CD4-positive, CD25-positive, alpha-beta regulatory T cell (primary cell): ENCODE results near the gene RNF220. TPM values are rescaled to one million over a fixed set of nuclear protein-coding genes. Genes with fewer than 3 reads are reported as not detected.
A peak's percentile ranks its signal among the peaks of the same experiment; 100 is the strongest.

ENCODE experiments used
- ATAC-seq, 2 donors: fragments of 150-1000 bp; cut with Tn5 transposase; one replicate each; pipeline ENCODE4 v1.10.0; 2021; ENCODE audit warnings: low read depth in 2 of 2, moderate number of reproducible peaks in 2 of 2, moderate library complexity in 1 of 2
- DNase-seq, 3 donors: peaks; one replicate each; pipeline versions ENCODE4 v3.0.0 to v3.0.0-alpha.2; 2012 to 2022; ENCODE audit warnings: mixed read lengths in 1 of 3
- H3K27ac ChIP-seq: one replicate; pipeline ENCODE4 v1.7.0; 2013; ENCODE audit warnings: mild to moderate bottlenecking, low read length; ENCODE audit not compliant: insufficient read depth, poor library complexity, severe bottlenecking
- H3K27me3 ChIP-seq: one replicate; pipeline ENCODE4 v1.7.0; 2013; ENCODE audit warnings: low read length; ENCODE audit not compliant: control insufficient read depth, insufficient read depth
- H3K36me3 ChIP-seq: one replicate; pipeline ENCODE4 v1.7.0; 2013; ENCODE audit warnings: mild to moderate bottlenecking, low read length, moderate library complexity; ENCODE audit not compliant: control insufficient read depth, insufficient read depth
- H3K4me1 ChIP-seq: 2 replicates; pipeline ENCODE4 v1.7.0; 2013; ENCODE audit warnings: mild to moderate bottlenecking, low read length; ENCODE audit not compliant: insufficient read depth, control insufficient read depth, poor library complexity, severe bottlenecking
- H3K4me3 ChIP-seq: one replicate; pipeline ENCODE4 v1.7.0; 2013; ENCODE audit warnings: low read depth, mild to moderate bottlenecking, low read length, moderate library complexity
- H3K9me3 ChIP-seq, 2 experiments: 1 replicate in 1 of 2; 2 replicates in 1 of 2; pipeline ENCODE4 v1.7.0; 2013; ENCODE audit warnings: low read length in 2 of 2, mild to moderate bottlenecking in 1 of 2, moderate library complexity in 1 of 2; ENCODE audit not compliant: control insufficient read depth in 2 of 2
- H3K27ac Mint-ChIP-seq, 3 donors: one replicate each; pipeline ENCODE4 v1.8.0; 2020 to 2022; ENCODE audit warnings: mild to moderate bottlenecking in 3 of 3, mixed read lengths in 3 of 3, moderate library complexity in 2 of 3
- H3K27me3 Mint-ChIP-seq: one replicate; pipeline ENCODE4 v1.8.0; 2022; ENCODE audit warnings: mild to moderate bottlenecking, mixed read lengths
- H3K36me3 Mint-ChIP-seq: one replicate; pipeline ENCODE4 v1.8.0; 2020; ENCODE audit warnings: mixed read lengths
- H3K4me1 Mint-ChIP-seq, 4 donors: one replicate each; pipeline ENCODE4 v1.8.0; 2020 to 2022; ENCODE audit warnings: mixed read lengths in 4 of 4, mild to moderate bottlenecking in 1 of 4
- H3K4me3 Mint-ChIP-seq, 4 donors: one replicate each; pipeline ENCODE4 v1.8.0; 2020 to 2022; ENCODE audit warnings: mild to moderate bottlenecking in 4 of 4, mixed read lengths in 4 of 4, moderate library complexity in 3 of 4
- H3K9me3 Mint-ChIP-seq, 7 donors: one replicate each; pipeline ENCODE4 v1.8.0; 2020 to 2022; ENCODE audit warnings: mixed read lengths in 7 of 7, mild to moderate bottlenecking in 3 of 7, moderate library complexity in 2 of 7
- polyA plus RNA-seq, 4 donors: library from polyadenylated mRNA; unstranded; fragments of 300-500 nt; fragmentation: Illumina TruSeq; gene quantifications; one replicate each; pipeline ENCODE4 v1.2.3, GENCODE V29; 2021
- total RNA-seq: library from RNA; stranded (reverse); gene quantifications from one replicate; pipeline ENCODE4 v1.2.3, GENCODE V29; 2022

RNF220 gene
- total and polyA plus RNA-seq, 5 donors from 2014 or later: 73.2 to 94.8 (median 83.1) TPM

DNA sequence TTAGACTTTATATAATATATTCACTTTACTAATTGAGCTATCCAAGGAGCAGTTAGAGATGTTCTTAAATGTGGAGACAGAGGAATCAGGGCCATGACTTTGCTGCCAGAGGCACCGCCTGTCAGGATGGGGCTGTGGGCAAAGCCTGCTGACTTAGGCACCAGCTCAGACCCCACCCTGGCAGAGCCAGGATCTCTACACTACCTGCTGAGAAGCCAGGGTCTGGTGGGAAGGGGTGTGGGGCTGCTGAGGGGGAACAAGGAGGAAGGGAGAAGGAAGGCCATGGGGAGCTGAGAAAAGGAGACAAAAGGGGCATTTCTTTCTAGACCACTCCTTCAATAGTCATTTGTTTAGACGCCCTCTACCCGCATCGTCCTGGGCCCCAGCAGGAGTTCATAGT is 164.4 kb downstream of the RNF220 start:
- Mint-ChIP-seq H3K4me1 (no peaks in the 10 kb centered on the region), H3K27ac (no peak overlapping the region), H3K4me3 (no peak overlapping the region), H3K27me3 (peaks cover 18% of the 10 kb centered on the region), H3K9me3 (no peaks in the 10 kb centered on the region), H3K36me3 (no peaks in the 10 kb centered on the region)
- no peaks in the 10 kb centered on the region for H3K9me3 ChIP-seq
- no peak overlapping the region for H3K27ac ChIP-seq
- H3K4me1 ChIP-seq: no peaks in the 10 kb centered on the region
- H3K27me3 ChIP-seq: peaks cover 2% of the 10 kb centered on the region
- ATAC-seq (no peak), DNase-seq (no peak)
- no peak overlapping the region for H3K4me3 ChIP-seq
- H3K36me3 ChIP-seq: no peaks in the 10 kb centered on the region

DNA sequence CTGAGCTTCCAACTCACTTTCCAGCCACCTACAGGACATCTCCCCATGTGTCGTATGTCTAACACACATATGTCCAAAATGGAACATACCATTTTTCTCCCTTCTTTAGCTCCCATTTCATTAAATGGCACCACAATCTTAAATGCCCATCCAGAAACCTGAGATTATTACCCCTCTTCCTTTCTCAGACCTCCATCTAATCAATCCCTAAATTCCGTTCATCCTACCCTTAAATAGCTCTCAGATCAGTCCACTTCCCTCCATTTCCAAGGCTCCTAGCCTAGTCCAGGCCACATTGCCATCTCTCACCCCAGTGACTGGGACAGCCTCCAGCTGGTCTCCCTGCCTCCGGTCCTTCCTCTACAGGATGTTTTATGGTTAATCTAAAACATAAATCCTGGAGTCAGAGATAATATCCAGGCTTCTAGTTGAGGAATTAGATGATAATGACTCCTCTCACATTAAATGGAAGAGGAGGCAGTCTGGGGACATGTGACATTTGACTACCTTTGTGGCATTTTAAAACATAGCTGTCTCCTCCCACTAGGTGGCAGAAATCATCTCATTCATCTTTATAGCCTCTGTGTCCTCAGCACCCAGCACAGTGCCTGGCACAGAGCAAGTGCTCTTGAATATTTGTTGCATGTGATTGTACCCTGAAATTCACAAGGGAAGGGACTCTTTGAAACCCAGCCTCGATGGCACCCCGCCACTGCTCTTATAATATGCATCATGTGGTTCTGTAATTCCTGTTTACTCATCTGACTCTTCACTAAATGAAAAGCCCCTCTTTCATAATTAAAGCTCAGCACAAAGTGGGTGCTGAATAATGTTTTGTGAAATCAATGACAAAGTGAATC is 166.9 kb downstream of the RNF220 start:
- Mint-ChIP-seq H3K4me3 (no peak overlapping the region), H3K27me3 (peaks cover 12% of the 10 kb centered on the region), H3K27ac (no peak overlapping the region), H3K36me3 (no peaks in the 10 kb centered on the region), H3K9me3 (no peaks in the 10 kb centered on the region), H3K4me1 (no peaks in the 10 kb centered on the region)
- Histone ChIP-seq H3K4me3 (no peak overlapping the region), H3K9me3 (no peaks in the 10 kb centered on the region), H3K27ac (no peak overlapping the region), H3K36me3 (no peaks in the 10 kb centered on the region), H3K27me3 (peaks cover 2% of the 10 kb centered on the region), H3K4me1 (no peaks in the 10 kb centered on the region)
- peak in 2 of 3 donors; percentile 17 to 50 for DNase-seq
- peak in 1 of 2 donors; percentile 28 for ATAC-seq

DNA sequence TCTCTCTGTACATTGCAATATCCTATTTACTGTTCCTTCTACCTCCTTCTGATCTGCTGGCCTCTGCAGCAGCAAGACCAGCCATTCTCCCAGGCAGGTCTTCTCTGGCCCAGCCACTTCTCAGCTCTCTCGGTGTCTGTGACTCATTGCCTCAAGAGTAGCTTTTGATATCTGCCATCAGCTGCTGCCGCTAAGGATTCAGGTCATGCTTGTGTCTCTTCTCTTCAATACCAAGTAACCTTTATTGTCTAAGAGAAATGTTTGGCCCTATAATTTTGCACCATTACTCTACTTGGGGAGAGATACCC is 167.5 kb downstream of the RNF220 start:
- H3K9me3 Mint-ChIP-seq: peaks cover 0 to 1% (median 0%) of the 10 kb centered on the region in 7 donors
- ATAC-seq (no peak), DNase-seq (no peak)
- H3K27me3 Mint-ChIP-seq: peaks cover 10% of the 10 kb centered on the region
- Histone ChIP-seq H3K27me3 (peaks cover 2% of the 10 kb centered on the region), H3K4me3 (no peak overlapping the region), H3K27ac (no peak overlapping the region), H3K4me1 (no peaks in the 10 kb centered on the region), H3K36me3 (no peaks in the 10 kb centered on the region), H3K9me3 (no peaks in the 10 kb centered on the region)
- no peak overlapping the region for H3K4me3 Mint-ChIP-seq
- H3K36me3 Mint-ChIP-seq: no peaks in the 10 kb centered on the region
- no peaks in the 10 kb centered on the region for H3K4me1 Mint-ChIP-seq
- H3K27ac Mint-ChIP-seq: no peak overlapping the region

DNA sequence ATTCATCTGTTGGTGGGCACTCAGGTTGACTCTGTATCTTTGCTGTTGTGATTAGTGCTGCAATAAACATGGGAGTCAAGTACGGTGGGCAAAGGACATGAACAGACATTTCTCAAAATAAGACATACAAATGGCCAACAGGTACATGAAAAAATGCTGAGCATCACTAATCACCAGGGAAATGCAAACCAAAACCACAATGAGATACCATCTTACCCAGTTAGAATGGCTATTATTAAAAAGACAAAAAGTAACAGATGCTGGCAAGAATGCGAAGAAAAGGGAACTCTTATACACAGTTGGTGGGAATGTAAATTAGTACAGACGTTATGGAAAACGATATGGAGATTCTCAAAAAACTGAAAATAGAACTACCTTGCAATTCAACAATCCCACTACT is 170.3 kb downstream of the RNF220 start:
- H3K36me3 ChIP-seq: no peaks in the 10 kb centered on the region
- Mint-ChIP-seq H3K9me3 (peaks cover 0 to 1% (median 0%) of the 10 kb centered on the region in 7 donors), H3K36me3 (no peaks in the 10 kb centered on the region), H3K4me3 (no peak overlapping the region), H3K27ac (no peak overlapping the region), H3K27me3 (peaks cover 8% of the 10 kb centered on the region), H3K4me1 (no peaks in the 10 kb centered on the region)
- ATAC-seq (no peak), DNase-seq (no peak)
- H3K4me3 ChIP-seq: no peak overlapping the region
- no peak overlapping the region for H3K27ac ChIP-seq
- H3K27me3 ChIP-seq: peaks cover 2% of the 10 kb centered on the region
- H3K4me1 ChIP-seq: no peaks in the 10 kb centered on the region
- no peaks in the 10 kb centered on the region for H3K9me3 ChIP-seq

DNA sequence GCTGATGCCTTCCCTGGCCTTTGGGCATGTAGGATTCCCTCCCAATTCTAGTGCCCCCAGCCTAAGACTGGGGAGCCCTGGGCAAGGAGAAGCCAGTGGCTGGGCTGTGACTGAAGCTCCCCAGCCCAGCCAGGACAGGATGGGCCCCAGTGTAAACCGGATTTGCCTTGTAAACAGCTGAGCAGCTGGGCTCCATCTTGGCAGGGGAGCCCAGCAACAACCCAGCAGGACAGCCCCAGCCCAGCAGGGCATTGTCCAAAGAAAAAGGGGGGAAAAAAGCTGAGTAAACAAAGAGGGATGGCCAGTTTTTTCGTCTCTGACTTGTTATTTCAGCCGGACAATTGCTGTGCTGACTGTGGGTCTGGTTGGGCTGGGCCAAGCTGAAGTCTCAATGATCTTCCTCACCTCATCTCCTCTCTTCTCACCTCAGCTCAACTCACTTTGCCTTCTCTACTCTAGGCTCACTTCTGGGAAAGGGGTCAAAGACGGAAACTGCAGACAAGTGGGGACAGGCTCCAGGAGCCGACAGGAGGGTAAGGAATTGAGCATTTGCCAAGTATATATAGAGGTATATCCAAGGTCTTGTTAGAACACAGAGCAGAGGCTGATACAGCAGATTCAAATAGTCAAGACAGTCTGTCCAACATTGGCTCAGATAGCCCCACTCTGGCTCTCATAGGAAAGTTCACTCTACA is 171.5 kb downstream of the RNF220 start:
- Mint-ChIP-seq H3K27me3 (peaks cover 12% of the 10 kb centered on the region), H3K4me1 (no peaks in the 10 kb centered on the region), H3K36me3 (no peaks in the 10 kb centered on the region), H3K9me3 (peaks cover 0 to 1% (median 0%) of the 10 kb centered on the region in 7 donors), H3K4me3 (no peak overlapping the region), H3K27ac (no peak overlapping the region)
- Histone ChIP-seq H3K9me3 (no peaks in the 10 kb centered on the region), H3K4me3 (no peak overlapping the region), H3K4me1 (no peaks in the 10 kb centered on the region), H3K36me3 (no peaks in the 10 kb centered on the region), H3K27me3 (no peaks in the 10 kb centered on the region), H3K27ac (no peak overlapping the region)
- ATAC-seq: no peak
- DNase-seq: no peak

DNA sequence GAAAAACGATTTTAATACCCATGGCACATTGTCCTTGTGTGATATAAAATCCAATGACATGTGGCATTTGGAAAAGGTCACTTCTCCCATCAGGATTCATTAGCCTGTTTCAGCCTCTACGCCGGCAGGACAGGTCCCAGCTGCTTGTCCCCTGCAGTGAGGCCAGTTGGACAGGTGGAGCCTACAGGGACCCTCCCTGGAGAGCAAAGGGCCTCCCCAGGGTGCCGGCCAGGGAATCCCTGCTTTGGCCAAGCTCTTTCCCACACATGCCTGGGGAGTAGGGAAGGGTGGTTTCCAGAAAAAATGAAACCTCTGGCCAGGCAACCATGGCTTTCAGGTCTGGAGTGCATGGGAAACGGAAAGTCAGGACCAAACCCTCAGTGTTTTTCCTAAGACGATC is 176.2 kb downstream of the RNF220 start:
- H3K27me3 ChIP-seq: no peaks in the 10 kb centered on the region
- H3K4me3 ChIP-seq: no peak overlapping the region
- Mint-ChIP-seq H3K36me3 (no peaks in the 10 kb centered on the region), H3K27ac (no peak overlapping the region), H3K9me3 (peaks cover 0 to 1% (median 0%) of the 10 kb centered on the region in 7 donors), H3K4me3 (no peak overlapping the region), H3K4me1 (no peaks in the 10 kb centered on the region), H3K27me3 (peaks cover 18% of the 10 kb centered on the region)
- H3K4me1 ChIP-seq: no peaks in the 10 kb centered on the region
- ATAC-seq: no peak
- no peaks in the 10 kb centered on the region for H3K9me3 ChIP-seq
- H3K27ac ChIP-seq: no peak overlapping the region
- no peaks in the 10 kb centered on the region for H3K36me3 ChIP-seq
- DNase-seq: no peak

DNA sequence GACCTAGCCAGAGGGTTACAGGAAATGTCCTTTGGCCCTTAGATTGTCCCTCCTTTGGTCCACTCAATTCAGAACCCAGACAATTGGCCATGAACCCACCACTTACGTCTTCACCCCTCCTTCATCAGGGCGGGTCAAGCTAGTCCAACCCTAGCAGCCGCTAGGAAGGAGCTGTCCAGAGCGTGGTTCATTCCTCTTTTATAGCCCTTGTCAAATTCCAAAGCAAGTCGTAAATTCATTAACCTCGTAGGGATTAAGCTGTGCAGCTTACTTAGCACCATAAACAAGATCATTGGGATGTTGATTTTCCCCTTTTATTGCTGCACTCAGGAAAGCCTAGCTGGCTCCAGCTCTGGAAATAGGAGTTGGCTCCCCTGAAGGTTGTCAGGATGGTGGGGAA is 179.1 kb downstream of the RNF220 start:
- Histone ChIP-seq H3K27me3 (no peaks in the 10 kb centered on the region), H3K4me1 (no peaks in the 10 kb centered on the region), H3K27ac (no peak overlapping the region), H3K36me3 (no peaks in the 10 kb centered on the region), H3K9me3 (no peaks in the 10 kb centered on the region), H3K4me3 (no peak overlapping the region)
- H3K4me3 Mint-ChIP-seq: no peak overlapping the region
- DNase-seq (no peak), ATAC-seq (no peak)
- no peaks in the 10 kb centered on the region for H3K4me1 Mint-ChIP-seq
- H3K27me3 Mint-ChIP-seq: peaks cover 13% of the 10 kb centered on the region
- no peaks in the 10 kb centered on the region for H3K9me3 Mint-ChIP-seq
- H3K36me3 Mint-ChIP-seq: no peaks in the 10 kb centered on the region
- H3K27ac Mint-ChIP-seq: no peak overlapping the region
